ENCODE results near the gene SP2. TPM values are rescaled to one million over a fixed set of nuclear protein-coding genes. Genes with fewer than 3 reads are reported as not detected.

Gene SP2
- total RNA-seq, 2 donors from 2014 or later, result 18.1 to 21.6 TPM

- intact Hi-C loops (cut with DNase I), result no loop called here
- DNase-seq, result no peak
- Histone ChIP-seq H3K4me1 (peaks cover 9% of the 10 kb centered on the region), H3K27me3 (no peaks in the 10 kb centered on the region), H3K27ac (peak overlapping the region; percentile 86), H3K4me3 (no peak overlapping the region), H3K36me3 (no peaks in the 10 kb centered on the region), H3K9ac (ENCODE audit: low read depth in 2 of 2, low read length in 2 of 2) (peak overlapping the region in 1 of 2 donors; percentile 53), H3K9me3 (no peaks in the 10 kb centered on the region)
- TF ChIP-seq CTCF (IDR thresholded peaks at IDR 0.05), result no peak
Observed at GRCh38 chr17:47945529-47946508, 49.8 kb downstream of the SP2 start.

GRCh38 chr17:47946516-47946915 is 50.5 kb downstream of the SP2 start:
- no peaks in the 10 kb centered on the region for H3K36me3 ChIP-seq
- TF ChIP-seq CTCF (IDR thresholded peaks at IDR 0.05), result no peak
- no peak for DNase-seq
- no peaks in the 10 kb centered on the region for H3K9me3 ChIP-seq
- H3K4me3 ChIP-seq, result no peak overlapping the region
- intact Hi-C loops (cut with DNase I), result no loop called here
- peak overlapping the region; percentile 86 for H3K27ac ChIP-seq
- peak overlapping the region in 1 of 2 donors; percentile 53 for H3K9ac ChIP-seq (ENCODE audit: low read depth in 2 of 2, low read length in 2 of 2)
- peaks cover 9% of the 10 kb centered on the region for H3K4me1 ChIP-seq
- H3K27me3 ChIP-seq, result no peaks in the 10 kb centered on the region

- peak overlapping the region in 1 of 2 donors; percentile 53 for H3K9ac ChIP-seq (ENCODE audit: low read depth in 2 of 2, low read length in 2 of 2)
Observed at GRCh38 chr17:47946929-47947397, 50.9 kb downstream of the SP2 start.

GRCh38 chr17:47948706-47949196 is 52.7 kb downstream of the SP2 start:
- intact Hi-C loops (cut with DNase I), result loop anchor here (2.0 kb wide), 1 partner anchor 20 kb away; no protein-coding TSS in a partner anchor
- no peak overlapping the region for H3K4me3 ChIP-seq
- DNase-seq, result peak; percentile 60

More at GRCh38 chr17:47946929-47947397, 50.9 kb downstream of the SP2 start:
- intact Hi-C loops (cut with DNase I), result no loop called here
- H3K36me3 ChIP-seq, result no peaks in the 10 kb centered on the region
- peak overlapping the region; percentile 86 for H3K27ac ChIP-seq
- DNase-seq, result peak; percentile 94
- H3K27me3 ChIP-seq, result no peaks in the 10 kb centered on the region
- peak; percentile 85 for TF ChIP-seq CTCF (IDR thresholded peaks at IDR 0.05)
- no peak overlapping the region for H3K4me3 ChIP-seq
- H3K4me1 ChIP-seq, result peaks cover 9% of the 10 kb centered on the region
- no peaks in the 10 kb centered on the region for H3K9me3 ChIP-seq

More at GRCh38 chr17:47948706-47949196, 52.7 kb downstream of the SP2 start:
- TF ChIP-seq CTCF (IDR thresholded peaks at IDR 0.05), result no peak
- Histone ChIP-seq H3K27me3 (no peaks in the 10 kb centered on the region), H3K9ac (ENCODE audit: low read depth in 2 of 2, low read length in 2 of 2) (peak overlapping the region in 1 of 2 donors; percentile 91), H3K9me3 (no peaks in the 10 kb centered on the region), H3K36me3 (no peaks in the 10 kb centered on the region), H3K27ac (peak overlapping the region; percentile 86), H3K4me1 (no peaks in the 10 kb centered on the region)
